Stimulated activated CD8-positive, alpha-beta memory T cell treated with anti-CD3 and anti-CD28 coated beads, Interleukin-7, amount 100 ng/mL, for 24 hours (primary cell): ENCODE results near the gene SAP30L.

Experiments used
- DNase-seq: peaks from one replicate; pipeline ENCODE4 v3.0.0-alpha.2; 2020; ENCODE audit warnings: low read depth

Gene SAP30L, protein sequence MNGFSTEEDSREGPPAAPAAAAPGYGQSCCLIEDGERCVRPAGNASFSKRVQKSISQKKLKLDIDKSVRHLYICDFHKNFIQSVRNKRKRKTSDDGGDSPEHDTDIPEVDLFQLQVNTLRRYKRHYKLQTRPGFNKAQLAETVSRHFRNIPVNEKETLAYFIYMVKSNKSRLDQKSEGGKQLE

GRCh38 chr5:154445422-154446194 lies at the start of gene SAP30L:
TSS of gene SAP30L (plus strand) at chr5:154445997. CDS start at chr5:154446605, 608 bp downstream.
- peak; percentile 86 for DNase-seq

GRCh38 chr5:154396128-154396527 lies 49.7 kb upstream of the SAP30L start:
- no peak for DNase-seq

- DNase-seq, result no peak
Observed at GRCh38 chr5:154397652-154398406, 48.0 kb upstream of the SAP30L start.

DNA sequence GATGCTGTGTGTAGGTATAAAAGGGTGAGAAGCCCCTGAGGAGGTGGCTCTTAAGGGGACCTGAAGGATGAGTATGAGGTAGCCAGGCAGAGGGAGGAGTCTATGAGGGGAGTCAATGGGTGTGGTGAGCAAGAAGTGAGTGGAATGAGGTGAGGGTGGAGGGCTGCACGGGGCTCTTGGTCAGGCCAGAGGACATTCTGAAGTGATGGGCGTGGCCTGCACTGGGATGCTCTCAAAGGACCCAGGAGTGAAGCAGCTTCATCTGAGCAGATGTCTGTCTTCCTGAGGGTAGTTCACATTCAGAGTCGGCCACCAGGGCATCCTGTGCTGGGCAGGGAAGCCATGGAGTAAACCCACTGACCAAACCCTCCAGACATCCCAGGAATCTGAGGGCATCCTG lies 45.1 kb upstream of the SAP30L start:
- DNase-seq, result no peak

DNA sequence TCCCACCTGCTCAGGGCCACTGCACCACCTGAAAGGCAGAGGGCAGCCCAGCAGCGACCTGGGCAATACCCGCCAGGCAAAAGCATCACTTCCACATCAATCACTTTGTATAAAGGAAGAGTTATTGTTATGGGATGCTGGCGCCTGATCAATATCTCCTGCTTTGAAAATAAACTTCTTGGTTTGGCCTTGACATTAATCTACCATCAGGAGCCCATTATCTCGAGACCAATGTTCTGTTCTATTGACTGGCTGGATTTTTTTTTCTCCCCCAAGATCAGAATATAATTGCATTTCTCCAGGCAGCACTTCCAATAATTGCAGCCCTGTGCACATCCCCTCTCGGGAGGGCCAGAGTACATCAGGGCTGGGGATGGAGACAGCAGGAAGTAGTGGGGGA lies 44.4 kb upstream of the SAP30L start:
- DNase-seq, result no peak

- no peak for DNase-seq
Observed at GRCh38 chr5:154401931-154402330, 43.9 kb upstream of the SAP30L start.

DNA sequence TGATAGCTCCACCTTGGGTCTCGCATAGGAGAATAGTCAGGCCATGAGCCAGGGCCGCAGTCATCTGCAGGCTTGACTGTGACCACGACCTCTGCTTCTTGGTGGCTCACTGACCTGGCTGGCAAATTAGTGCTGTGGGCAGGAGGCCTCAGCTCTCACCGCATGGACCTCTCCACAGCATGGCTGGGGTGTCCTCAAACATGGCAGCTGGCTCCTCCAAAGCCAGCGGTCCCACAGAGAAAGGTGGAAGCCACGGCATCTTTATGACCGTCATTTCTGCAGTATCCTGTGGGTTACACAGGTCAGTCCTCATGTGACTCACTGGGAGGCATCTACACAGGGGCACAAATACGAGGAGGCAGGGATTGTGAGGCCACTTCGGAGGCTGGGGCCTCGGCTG lies 43.2 kb upstream of the SAP30L start:
- DNase-seq, result no peak

DNA sequence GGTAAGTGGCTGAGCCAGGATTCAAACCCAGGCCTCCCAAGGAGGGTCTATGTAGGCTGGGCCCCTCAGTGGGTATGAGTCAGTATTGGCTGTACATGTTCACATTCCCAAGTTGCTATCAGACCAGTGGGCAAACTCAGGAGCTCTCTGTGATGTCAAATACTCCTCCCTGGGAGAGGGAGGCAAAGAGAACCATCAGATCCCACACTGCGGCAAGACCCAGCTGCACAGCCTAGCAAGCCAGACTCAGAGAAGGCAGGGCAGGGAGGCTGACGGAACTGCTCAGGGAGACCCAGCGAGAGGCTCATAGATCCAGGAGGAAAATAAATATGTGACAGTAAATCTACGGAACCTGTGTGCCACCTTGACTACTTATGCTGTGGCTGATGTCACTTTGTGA lies 42.6 kb upstream of the SAP30L start:
- DNase-seq, result no peak

GRCh38 chr5:154403776-154404387 lies 41.9 kb upstream of the SAP30L start:
- no peak for DNase-seq

DNA sequence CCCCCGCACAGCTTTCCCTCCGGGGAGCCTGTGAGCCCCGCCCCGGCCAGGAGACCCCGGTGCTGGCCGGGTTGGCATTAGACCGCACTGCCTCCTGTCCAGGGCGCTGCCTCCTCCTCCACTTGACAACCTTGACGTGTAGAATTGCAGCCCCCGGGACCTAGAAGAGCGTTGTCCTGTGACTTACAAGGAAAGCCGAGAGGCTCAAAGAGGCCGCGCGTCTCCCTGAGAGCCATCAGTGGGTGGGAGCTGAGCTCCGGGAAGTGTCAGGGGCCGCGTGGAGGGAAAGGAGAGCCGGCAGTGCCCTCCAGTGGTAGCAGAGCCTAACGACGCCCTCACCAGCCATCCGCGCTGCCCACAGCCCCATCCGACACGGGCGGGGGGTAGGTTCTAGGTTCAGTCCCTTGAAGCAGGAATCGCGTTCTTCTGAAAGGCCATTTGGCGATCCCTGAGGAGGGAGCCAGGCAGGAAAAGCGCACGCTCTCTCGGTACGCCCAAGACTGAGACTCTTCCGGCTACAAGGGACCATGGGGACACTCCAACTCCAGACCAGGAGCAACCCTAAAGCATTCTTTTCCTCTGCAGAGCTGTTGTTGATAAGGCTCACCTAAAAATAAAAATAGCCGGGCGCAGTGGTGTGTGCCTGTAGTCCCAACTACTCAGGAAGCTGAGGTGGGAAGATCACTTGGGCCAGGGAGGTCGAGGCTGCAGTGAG lies 40.6 kb upstream of the SAP30L start:
- DNase-seq, result peak; percentile 48

DNA sequence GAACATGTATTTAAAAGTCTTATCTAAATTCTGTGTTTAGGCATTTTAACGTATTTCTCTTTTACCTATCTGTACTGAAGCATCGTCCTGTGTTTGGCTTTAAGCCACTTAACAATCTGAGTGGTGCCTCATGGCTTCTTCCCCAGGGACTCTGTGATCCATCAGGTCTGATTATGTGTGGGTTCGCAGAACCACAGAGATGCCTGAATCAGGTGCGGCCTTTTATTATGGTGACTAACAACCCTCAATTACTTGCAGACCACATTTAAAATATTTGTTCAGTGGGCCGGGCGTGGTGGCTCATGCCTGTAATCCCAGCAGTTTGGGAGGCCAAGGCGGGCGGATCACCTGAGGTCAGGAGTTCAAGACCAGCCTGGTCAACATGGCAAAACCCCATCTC lies 39.6 kb upstream of the SAP30L start:
- DNase-seq, result no peak

DNA sequence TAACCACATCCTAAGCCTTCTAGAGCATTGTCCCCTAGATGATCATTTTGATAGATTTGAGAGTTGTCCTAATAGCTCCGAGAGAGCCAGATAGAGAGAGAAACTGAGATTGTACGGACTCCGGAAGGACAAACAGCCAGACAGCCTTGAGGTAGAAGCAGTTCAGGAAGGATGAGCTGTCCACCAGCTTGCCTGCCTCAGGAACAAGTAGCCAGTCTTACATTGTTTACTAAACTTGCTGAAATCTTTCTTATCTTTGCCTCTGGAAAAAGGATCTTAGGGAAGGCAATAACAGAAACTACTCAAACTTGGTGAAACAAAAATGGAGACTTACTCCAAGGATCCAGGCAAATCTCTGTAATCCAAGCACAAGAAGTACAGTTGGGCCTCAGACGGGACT lies 39.0 kb upstream of the SAP30L start:
- no peak for DNase-seq

DNA sequence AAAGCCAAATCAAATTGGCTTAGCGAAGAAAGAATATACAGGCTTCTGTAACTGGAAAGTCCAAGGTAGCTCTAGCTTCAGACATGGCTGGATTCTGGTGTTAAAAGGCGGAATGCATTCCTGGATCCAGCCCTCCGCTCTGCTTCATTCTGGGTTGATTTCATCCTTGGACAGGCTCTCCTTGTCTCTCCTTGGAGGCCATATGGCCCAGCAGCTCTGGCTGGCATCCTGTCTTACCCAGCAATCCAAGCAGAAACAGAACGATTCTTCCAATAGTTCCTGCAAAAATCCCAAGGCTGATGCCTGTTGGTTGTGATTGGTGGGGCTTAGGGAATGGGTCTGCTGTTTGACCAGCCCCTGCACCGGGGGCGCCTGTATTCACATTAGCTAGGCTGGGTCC lies 37.0 kb upstream of the SAP30L start:
- no peak for DNase-seq

DNA sequence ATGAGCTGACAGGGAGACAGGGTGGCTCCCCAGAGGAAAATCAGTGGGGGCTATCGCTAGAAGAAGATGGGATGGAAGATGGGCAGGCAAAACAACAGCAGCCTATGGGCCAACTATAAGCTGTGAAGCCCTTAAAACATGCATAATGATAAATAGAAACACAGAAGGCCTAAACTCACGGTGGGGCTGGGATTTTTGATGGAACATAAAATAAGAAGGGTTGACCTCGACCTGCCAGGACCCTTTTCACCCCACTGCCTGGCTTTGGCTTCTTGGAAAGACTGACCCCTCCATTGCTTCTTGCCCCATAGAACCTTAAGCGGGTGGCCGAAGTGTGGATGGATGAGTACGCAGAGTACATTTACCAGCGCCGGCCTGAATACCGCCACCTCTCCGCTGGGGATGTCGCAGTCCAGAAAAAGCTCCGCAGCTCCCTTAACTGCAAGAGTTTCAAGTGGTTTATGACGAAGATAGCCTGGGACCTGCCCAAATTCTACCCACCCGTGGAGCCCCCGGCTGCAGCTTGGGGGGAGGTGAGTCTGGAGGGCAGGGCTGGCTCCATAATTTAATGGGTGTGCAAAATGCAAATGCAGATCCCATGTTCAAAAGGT lies 36.5 kb upstream of the SAP30L start:
- DNase-seq, result no peak

DNA sequence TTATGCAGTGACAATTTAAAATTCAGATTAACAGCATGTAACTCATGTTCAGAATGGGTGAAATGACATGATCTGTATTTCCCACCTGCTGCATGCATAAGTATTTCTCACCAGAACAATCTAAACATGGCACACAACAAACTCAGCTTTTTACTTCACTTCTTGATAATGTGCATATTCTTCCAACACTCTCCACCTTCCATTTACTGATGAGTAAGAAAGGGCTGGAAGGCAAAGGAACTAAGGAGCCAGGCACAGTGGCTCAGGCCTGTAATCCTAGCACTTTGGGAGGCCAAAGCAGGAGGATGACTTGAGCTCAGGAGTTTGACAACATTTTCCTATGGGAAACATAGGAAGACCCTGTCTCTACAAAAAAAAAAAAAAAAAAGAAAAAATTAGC lies 35.8 kb upstream of the SAP30L start:
- DNase-seq, result no peak

- DNase-seq, result no peak
Observed at GRCh38 chr5:154410786-154411185, 35.0 kb upstream of the SAP30L start.

- no peak for DNase-seq
Observed at GRCh38 chr5:154411338-154411737, 34.5 kb upstream of the SAP30L start.

GRCh38 chr5:154412316-154412715 lies 33.5 kb upstream of the SAP30L start:
- no peak for DNase-seq

DNA sequence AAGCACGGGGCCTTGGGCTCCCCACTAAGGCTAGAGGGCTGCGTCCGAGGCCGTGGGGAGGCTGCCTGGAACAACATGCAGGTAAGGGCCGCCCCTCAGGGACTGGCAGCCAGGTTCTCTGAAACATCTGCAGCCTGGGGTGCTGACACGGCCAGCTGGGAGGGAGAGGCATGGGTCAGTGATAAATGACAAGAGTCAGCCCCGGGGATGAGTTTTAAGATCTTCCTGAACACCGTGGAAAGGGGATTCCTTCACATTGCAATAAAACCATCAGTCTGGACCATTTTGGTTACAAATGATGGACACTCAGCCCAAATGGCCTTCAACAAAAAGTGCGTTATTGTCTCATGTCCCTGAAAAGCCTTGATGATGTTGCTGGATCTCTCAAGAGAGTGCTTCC lies 32.9 kb upstream of the SAP30L start:
- no peak for DNase-seq

DNA sequence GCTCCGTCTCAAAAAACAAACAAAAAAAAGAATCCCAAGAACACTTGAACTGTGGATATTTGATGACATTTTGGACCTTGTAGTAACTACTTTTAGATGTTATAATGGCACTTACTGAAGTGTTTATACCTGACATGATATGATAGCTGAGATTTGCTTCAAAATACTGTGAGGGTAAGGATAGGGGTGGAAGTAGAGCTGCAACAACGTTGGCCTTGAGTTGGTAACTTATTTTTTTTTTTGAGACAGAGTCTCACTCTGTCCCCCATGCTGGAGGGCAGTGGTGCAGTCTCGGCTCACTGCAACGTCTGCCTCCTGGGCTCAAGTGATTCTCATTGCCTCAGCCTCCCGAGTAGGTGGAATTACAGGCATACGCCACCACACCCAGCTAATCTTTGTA lies 30.7 kb upstream of the SAP30L start:
- DNase-seq, result no peak

DNA sequence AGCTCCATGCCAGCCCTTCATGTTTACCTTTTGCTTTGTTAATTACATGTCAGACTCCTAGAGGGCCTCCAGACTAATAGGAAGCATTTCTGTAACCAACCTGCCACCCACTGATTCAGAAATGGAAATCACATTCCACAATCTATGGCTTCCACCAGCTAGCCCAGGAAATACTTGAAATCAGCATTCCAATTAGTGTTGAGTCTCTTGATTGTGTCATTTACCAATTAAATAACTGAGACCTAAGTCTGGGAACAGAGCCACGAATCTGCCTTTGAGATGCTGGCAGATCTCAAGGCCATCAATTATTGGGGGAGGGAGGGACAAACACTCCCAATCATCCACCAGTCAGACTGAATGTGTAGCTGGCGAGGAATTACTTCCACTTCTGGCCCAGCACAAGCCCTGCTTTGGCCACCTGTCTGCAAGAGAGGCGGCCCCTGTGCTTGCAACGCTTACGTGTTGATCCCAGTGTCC lies 27.4 kb upstream of the SAP30L start:
- no peak for DNase-seq

DNA sequence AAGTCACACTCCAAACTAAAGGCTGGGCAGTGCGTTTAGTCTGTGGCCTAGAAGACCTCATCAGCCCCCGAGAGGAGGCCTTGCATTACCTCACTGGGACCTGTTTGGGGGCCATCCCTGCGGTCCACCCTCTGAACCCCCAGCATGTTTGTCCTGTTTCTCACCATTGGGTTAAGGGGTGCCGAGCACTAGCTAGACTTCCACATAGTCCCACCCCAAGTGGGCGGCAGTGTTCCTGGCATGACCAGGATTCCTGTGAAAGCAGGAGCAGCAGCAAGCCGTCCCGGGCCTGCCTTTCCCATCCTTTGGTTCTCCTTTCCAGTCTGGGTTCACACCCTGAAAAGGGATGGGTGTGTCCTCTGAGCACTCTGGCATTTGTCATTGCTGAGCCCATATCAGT lies 26.6 kb upstream of the SAP30L start:
- no peak for DNase-seq
